ENCODE measurements around the gene TMEM91.

- TF ChIP-seq, protein P1, sequence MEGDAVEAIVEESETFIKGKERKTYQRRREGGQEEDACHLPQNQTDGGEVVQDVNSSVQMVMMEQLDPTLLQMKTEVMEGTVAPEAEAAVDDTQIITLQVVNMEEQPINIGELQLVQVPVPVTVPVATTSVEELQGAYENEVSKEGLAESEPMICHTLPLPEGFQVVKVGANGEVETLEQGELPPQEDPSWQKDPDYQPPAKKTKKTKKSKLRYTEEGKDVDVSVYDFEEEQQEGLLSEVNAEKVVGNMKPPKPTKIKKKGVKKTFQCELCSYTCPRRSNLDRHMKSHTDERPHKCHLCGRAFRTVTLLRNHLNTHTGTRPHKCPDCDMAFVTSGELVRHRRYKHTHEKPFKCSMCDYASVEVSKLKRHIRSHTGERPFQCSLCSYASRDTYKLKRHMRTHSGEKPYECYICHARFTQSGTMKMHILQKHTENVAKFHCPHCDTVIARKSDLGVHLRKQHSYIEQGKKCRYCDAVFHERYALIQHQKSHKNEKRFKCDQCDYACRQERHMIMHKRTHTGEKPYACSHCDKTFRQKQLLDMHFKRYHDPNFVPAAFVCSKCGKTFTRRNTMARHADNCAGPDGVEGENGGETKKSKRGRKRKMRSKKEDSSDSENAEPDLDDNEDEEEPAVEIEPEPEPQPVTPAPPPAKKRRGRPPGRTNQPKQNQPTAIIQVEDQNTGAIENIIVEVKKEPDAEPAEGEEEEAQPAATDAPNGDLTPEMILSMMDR (IDR thresholded peaks at IDR 0.05), result no peak
- TF ChIP-seq EZH2 (IDR thresholded peaks at IDR 0.05; ENCODE audit: borderline replicate concordance, insufficient read depth, low read depth, low read length, poor library complexity, severe bottlenecking), result no peak
These were observed 25.7 kb downstream of the TMEM91 start for GRCh38 chr19:41402010-41402409.

Measured in B cell (primary cell).